Measurements from ENCODE around the gene RASSF8.

DNA sequence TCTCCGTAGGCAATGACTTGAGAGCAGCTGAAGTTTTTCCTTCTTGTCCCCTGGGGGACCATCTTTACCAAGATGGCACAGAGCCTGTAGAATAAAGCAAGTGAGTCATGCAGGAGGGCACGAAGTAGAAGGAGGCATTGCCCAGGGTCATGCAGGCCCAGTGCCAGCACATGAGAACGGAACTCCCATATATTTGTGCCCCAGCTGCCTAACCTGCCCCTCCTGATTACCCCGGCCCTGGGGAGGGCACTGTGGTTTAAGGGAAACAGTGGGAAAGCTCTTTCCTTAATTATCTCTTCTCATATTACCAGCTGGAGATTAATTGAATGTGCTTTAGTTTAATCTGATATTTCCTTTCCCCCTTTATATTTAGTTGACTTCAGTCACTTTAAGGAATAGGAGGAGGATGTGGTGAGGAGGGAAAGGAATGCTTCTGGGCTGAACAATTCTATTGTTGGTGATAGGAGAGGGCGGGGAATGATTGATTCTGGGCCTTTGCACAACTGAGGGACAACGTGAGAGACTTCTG, 51.9 kb downstream of the RASSF8 start:
- TF ChIP-seq POLR2A (IDR thresholded peaks at IDR 0.05) = no peak
- TF ChIP-seq, protein P1, sequence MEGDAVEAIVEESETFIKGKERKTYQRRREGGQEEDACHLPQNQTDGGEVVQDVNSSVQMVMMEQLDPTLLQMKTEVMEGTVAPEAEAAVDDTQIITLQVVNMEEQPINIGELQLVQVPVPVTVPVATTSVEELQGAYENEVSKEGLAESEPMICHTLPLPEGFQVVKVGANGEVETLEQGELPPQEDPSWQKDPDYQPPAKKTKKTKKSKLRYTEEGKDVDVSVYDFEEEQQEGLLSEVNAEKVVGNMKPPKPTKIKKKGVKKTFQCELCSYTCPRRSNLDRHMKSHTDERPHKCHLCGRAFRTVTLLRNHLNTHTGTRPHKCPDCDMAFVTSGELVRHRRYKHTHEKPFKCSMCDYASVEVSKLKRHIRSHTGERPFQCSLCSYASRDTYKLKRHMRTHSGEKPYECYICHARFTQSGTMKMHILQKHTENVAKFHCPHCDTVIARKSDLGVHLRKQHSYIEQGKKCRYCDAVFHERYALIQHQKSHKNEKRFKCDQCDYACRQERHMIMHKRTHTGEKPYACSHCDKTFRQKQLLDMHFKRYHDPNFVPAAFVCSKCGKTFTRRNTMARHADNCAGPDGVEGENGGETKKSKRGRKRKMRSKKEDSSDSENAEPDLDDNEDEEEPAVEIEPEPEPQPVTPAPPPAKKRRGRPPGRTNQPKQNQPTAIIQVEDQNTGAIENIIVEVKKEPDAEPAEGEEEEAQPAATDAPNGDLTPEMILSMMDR (IDR thresholded peaks at IDR 0.05) = no peak
